HepG2 (cell line): Measurements from ENCODE around the gene STAG3. TPM values are rescaled to one million over a fixed set of nuclear protein-coding genes. Genes with fewer than 3 reads are reported as not detected.

Experiments used
- ATAD3A ChIP-seq: sonication (generic); formaldehyde crosslinking; IDR thresholded peaks from 2 replicates; pipeline ENCODE4 v1.4.0; 2020; ENCODE audit warnings: missing genetic modification reagents
- DMAP1 ChIP-seq: IDR thresholded peaks from 2 replicates; pipeline ENCODE4 v1.6.1; 2016
- ERF ChIP-seq: IDR thresholded peaks from 2 replicates; pipeline ENCODE4 v1.6.1; 2018; ENCODE audit warnings: missing biosample characterization, missing genetic modification reagents
- HMG20A ChIP-seq: IDR thresholded peaks from 2 replicates; pipeline ENCODE4 v1.6.1; 2016; ENCODE audit warnings: borderline replicate concordance
- HMG20B ChIP-seq: conservative IDR thresholded peaks from 2 replicates; pipeline ENCODE4 v1.6.1; 2016; ENCODE audit warnings: missing genetic modification reagents, missing compliant biosample characterization
- KDM6A ChIP-seq: IDR thresholded peaks from 2 replicates; pipeline ENCODE4 v1.6.1; 2016; ENCODE audit warnings: low read depth
- MAFG ChIP-seq: sonication (generic); formaldehyde crosslinking; IDR thresholded peaks from 2 replicates; pipeline ENCODE4 v1.5.1; 2020; ENCODE audit warnings: mild to moderate bottlenecking, missing genetic modification reagents
- NFATC3 ChIP-seq: sonication (generic); formaldehyde crosslinking; IDR thresholded peaks from 2 replicates; pipeline ENCODE4 v1.5.1; 2020; ENCODE audit warnings: mild to moderate bottlenecking, missing genetic modification reagents
- NFE2 ChIP-seq: sonication (generic); formaldehyde crosslinking; IDR thresholded peaks from 2 replicates; pipeline ENCODE4 v1.4.0; 2020; ENCODE audit warnings: missing genetic modification reagents
- NFE2L2 ChIP-seq: fragments of 150-350 bp; IDR thresholded peaks from 2 replicates; pipeline ENCODE4 v1.6.1; 2014; ENCODE audit warnings: low read length
- SETDB1 ChIP-seq: sonication (generic); formaldehyde crosslinking; IDR thresholded peaks from 2 replicates; pipeline ENCODE4 v1.5.1; 2020; ENCODE audit warnings: missing genetic modification reagents, mild to moderate bottlenecking, borderline replicate concordance
- SP140L ChIP-seq: sonication (generic); formaldehyde crosslinking; IDR thresholded peaks from 2 replicates; pipeline ENCODE4 v1.4.0; 2020; ENCODE audit warnings: missing genetic modification reagents, borderline replicate concordance
- TCF7 ChIP-seq: sonication (generic); IDR thresholded peaks from 2 replicates; pipeline ENCODE4 v1.6.1; 2016; ENCODE audit warnings: antibody characterized with exemption, low read depth
- TMF1 ChIP-seq: sonication (generic); formaldehyde crosslinking; IDR thresholded peaks from 2 replicates; pipeline ENCODE4 v1.8.1; 2022; ENCODE audit warnings: low read depth, missing genetic modification reagents
- ZNF10 ChIP-seq: sonication (generic); formaldehyde crosslinking; IDR thresholded peaks from 2 replicates; pipeline ENCODE4 v1.4.0; 2020; ENCODE audit warnings: mild to moderate bottlenecking, low read depth, missing genetic modification reagents, borderline replicate concordance
- ZNF124 ChIP-seq: sonication (generic); formaldehyde crosslinking; IDR thresholded peaks from 2 replicates; pipeline ENCODE4 v1.4.0; 2020; ENCODE audit warnings: missing genetic modification reagents
- ZNF160 ChIP-seq: sonication (generic); formaldehyde crosslinking; IDR thresholded peaks from 2 replicates; pipeline ENCODE4 v1.8.0; 2022; ENCODE audit warnings: mild to moderate bottlenecking, inconsistent platforms, missing genetic modification reagents
- ZNF280D ChIP-seq: sonication (generic); formaldehyde crosslinking; IDR thresholded peaks from 2 replicates; pipeline ENCODE4 v1.5.1; 2020; ENCODE audit warnings: mild to moderate bottlenecking, missing genetic modification reagents
- ZNF343 ChIP-seq: sonication (generic); formaldehyde crosslinking; IDR thresholded peaks from 2 replicates; pipeline ENCODE4 v1.4.0; 2020; ENCODE audit warnings: mild to moderate bottlenecking, missing genetic modification reagents
- ZNF431 ChIP-seq: sonication (generic); formaldehyde crosslinking; IDR thresholded peaks from 2 replicates; pipeline ENCODE4 v1.9.0; 2022; ENCODE audit warnings: missing genetic modification reagents, low read depth, mild to moderate bottlenecking, borderline replicate concordance
- ZNF672 ChIP-seq: sonication (generic); formaldehyde crosslinking; IDR thresholded peaks from 2 replicates; pipeline ENCODE4 v1.8.1; 2022; ENCODE audit warnings: missing genetic modification reagents
- ZSCAN20 ChIP-seq: sonication (generic); formaldehyde crosslinking; IDR thresholded peaks from 2 replicates; pipeline ENCODE4 v1.4.0; 2020; ENCODE audit warnings: missing genetic modification reagents, mild to moderate bottlenecking, borderline replicate concordance
- ZSCAN9 ChIP-seq: IDR thresholded peaks from 2 replicates; pipeline ENCODE4 v1.6.1; 2016; ENCODE audit warnings: borderline replicate concordance
- polyA plus RNA-seq, 8 experiments: library from polyadenylated mRNA; depleted of rRNA in 3 of 8; stranded (reverse) in 7 of 8; unstranded in 1 of 8; fragments of >200 nt; fragmentation: Illumina TruSeq in 4 of 8; extraction: Trizol in 4 of 8; gene quantifications; 2 replicates each; pipeline versions ENCODE4 v1.2.1 to v1.2.3, GENCODE V29; 2011 to 2016; ENCODE audit warnings: low read depth in 4 of 8, missing spikeins in 1 of 8, mixed read lengths in 1 of 8; ENCODE audit not compliant: insufficient read depth in 1 of 8
- total RNA-seq, 5 experiments: library from RNA; depleted of rRNA; stranded (reverse); fragments of >200 nt; fragmentation: Illumina TruSeq; extraction: Trizol; gene quantifications; 2 replicates each; pipeline ENCODE4 v1.2.3, GENCODE V29; 2016; ENCODE audit warnings: low read depth in 1 of 5
- TF ChIP-seq, protein P1 (sequence below): sonication (generic); formaldehyde crosslinking; IDR thresholded peaks from 2 replicates; pipeline ENCODE4 v1.5.0; 2020; ENCODE audit warnings: mild to moderate bottlenecking, missing genetic modification reagents, moderate library complexity
- TF ChIP-seq, protein P2 (sequence below): sonication (generic); formaldehyde crosslinking; IDR thresholded peaks from 2 replicates; pipeline ENCODE4 v1.4.0; 2020; ENCODE audit warnings: missing genetic modification reagents

Gene STAG3
- total and polyA plus RNA-seq, 2 of the 13 experiments (the other 11 are each of a cell fraction or from before 2014, with no cell fraction given) = 0.09 to 0.33 TPM

- no peak for TF ChIP-seq ZNF431 (CRISPR knock-in tag)
- no peak for TF ChIP-seq ZNF10 (CRISPR knock-in tag)
- no peak for TF ChIP-seq SP140L (CRISPR knock-in tag)
- TF ChIP-seq NFATC3 (CRISPR knock-in tag) = no peak
- peak; percentile 65; the same call in 1 of the 2 replicates for TF ChIP-seq NFE2L2
- peak; percentile 55; the same call in 1 of the 2 replicates for TF ChIP-seq NFE2 (CRISPR knock-in tag)
- peak; percentile 76 for TF ChIP-seq MAFG
- no peak for TF ChIP-seq ZNF280D (CRISPR knock-in tag)
- TF ChIP-seq, protein P1, sequence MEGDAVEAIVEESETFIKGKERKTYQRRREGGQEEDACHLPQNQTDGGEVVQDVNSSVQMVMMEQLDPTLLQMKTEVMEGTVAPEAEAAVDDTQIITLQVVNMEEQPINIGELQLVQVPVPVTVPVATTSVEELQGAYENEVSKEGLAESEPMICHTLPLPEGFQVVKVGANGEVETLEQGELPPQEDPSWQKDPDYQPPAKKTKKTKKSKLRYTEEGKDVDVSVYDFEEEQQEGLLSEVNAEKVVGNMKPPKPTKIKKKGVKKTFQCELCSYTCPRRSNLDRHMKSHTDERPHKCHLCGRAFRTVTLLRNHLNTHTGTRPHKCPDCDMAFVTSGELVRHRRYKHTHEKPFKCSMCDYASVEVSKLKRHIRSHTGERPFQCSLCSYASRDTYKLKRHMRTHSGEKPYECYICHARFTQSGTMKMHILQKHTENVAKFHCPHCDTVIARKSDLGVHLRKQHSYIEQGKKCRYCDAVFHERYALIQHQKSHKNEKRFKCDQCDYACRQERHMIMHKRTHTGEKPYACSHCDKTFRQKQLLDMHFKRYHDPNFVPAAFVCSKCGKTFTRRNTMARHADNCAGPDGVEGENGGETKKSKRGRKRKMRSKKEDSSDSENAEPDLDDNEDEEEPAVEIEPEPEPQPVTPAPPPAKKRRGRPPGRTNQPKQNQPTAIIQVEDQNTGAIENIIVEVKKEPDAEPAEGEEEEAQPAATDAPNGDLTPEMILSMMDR (CRISPR knock-in tag) = peak; percentile 20; the same call in 1 of the 2 replicates
- no peak for TF ChIP-seq TCF7
- 0 out of 2 replicates have a peak, but pooled peaks have one; percentile 36 for TF ChIP-seq KDM6A (CRISPR knock-in tag)
- 0 out of 2 replicates have a peak, but pooled peaks have one; percentile 50 for TF ChIP-seq ZNF343
- TF ChIP-seq SETDB1 (CRISPR knock-in tag) = no peak
- TF ChIP-seq ZNF160 (CRISPR knock-in tag) = no peak
- peak; percentile 19; the same call in 1 of the 2 replicates for TF ChIP-seq DMAP1 (CRISPR knock-in tag)
- no peak for TF ChIP-seq TMF1 (CRISPR knock-in tag)
- TF ChIP-seq ZSCAN20 (CRISPR knock-in tag) = no peak
- TF ChIP-seq, protein P2, sequence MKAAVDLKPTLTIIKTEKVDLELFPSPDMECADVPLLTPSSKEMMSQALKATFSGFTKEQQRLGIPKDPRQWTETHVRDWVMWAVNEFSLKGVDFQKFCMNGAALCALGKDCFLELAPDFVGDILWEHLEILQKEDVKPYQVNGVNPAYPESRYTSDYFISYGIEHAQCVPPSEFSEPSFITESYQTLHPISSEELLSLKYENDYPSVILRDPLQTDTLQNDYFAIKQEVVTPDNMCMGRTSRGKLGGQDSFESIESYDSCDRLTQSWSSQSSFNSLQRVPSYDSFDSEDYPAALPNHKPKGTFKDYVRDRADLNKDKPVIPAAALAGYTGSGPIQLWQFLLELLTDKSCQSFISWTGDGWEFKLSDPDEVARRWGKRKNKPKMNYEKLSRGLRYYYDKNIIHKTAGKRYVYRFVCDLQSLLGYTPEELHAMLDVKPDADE (CRISPR knock-in tag) = no peak
- no peak for TF ChIP-seq HMG20B
- TF ChIP-seq HMG20A (CRISPR knock-in tag) = peak; percentile 21; the same call in 1 of the 2 replicates
- TF ChIP-seq ATAD3A = no peak
- no peak for TF ChIP-seq ZNF124 (CRISPR knock-in tag)
- peak; percentile 61; the same call in 1 of the 2 replicates for TF ChIP-seq ERF (CRISPR knock-in tag)
- TF ChIP-seq ZNF672 = no peak
- peak; percentile 53; the same call in 1 of the 2 replicates for TF ChIP-seq ZSCAN9 (CRISPR knock-in tag)
Observed at GRCh38 chr7:100247152-100247757, 69.5 kb downstream of the STAG3 start (continued).
